Measurements from ENCODE around the gene DCHS2.

DCHS2 gene

GRCh38 chr4:154192585-154192984, 299.0 kb downstream of the DCHS2 start:
- no peak for DNase-seq

DNA sequence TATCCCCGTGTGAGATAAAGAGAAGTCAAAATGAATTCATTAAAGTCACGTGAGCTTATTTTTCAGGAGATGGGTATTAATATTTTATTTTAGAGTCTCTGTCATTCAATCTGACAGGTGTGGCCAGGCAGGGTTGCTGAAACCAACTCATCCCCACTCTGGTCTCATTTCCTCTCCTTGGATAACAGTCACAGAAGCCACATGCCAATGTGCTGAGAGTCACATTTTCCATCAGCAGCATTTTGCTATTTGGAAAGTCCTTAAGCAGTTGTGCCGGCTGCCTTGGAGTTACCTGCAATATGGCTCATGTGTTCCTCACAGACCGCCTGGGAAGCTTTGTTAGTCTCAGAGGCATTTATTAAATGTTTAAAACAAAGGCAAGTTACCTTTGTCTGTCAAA, 302.3 kb downstream of the DCHS2 start:
- DNase-seq = no peak

DNA sequence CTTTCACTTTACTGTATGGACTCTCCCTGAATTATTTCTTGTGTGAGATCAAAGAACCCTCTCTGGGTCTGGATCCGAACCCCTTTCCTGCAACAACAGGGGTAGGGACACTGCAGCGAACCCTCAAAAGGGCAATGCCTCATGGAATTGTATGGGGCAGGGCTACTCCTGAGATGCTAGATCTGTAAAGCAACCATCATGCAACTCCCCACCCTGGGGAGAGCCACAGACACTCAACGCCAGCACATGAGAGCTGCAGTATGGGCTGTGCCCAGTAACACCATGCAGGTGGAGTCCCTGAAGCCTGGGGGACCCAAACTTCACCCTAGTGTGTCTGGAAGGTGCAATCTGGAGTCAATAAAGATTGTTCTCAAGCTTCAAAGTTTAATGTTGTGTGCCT, 304.7 kb downstream of the DCHS2 start:
- DNase-seq = no peak

GRCh38 chr4:154186035-154186434, 305.6 kb downstream of the DCHS2 start:
- DNase-seq = no peak

- no peak for DNase-seq
These were observed 307.4 kb downstream of the DCHS2 start for GRCh38 chr4:154184238-154184637.

GRCh38 chr4:154183264-154183663, 308.3 kb downstream of the DCHS2 start:
- DNase-seq = no peak

Measured in NCI-H524 (cell line).